Raji (cell line): Measurements from ENCODE around the gene MAP3K3.
A peak's percentile ranks its signal among the peaks of the same experiment; 100 is the strongest.

Source experiments
- POLR2A ChIP-seq: IDR thresholded peaks from 2 replicates; pipeline ENCODE4 v1.6.1; 2011; ENCODE audit warnings: low read depth, low read length, control low read depth; ENCODE audit not compliant: insufficient read depth

The MAP3K3 gene

GRCh38 chr17:63700528-63701455 is 78.6 kb downstream of the MAP3K3 start:
- TF ChIP-seq POLR2A = peak; percentile 25; the same call in 1 of the 2 replicates

GRCh38 chr17:63701456-63701820 is 79.2 kb downstream of the MAP3K3 start:
- TF ChIP-seq POLR2A = peak; percentile 9; the same call in 1 of the 2 replicates

- TF ChIP-seq POLR2A = peak; percentile 63
Measured at GRCh38 chr17:63701868-63702720, 79.9 kb downstream of the MAP3K3 start.

- TF ChIP-seq POLR2A = no peak
Measured at GRCh38 chr17:63702721-63703015, 80.5 kb downstream of the MAP3K3 start.

GRCh38 chr17:63703029-63703428 is 80.8 kb downstream of the MAP3K3 start:
- TF ChIP-seq POLR2A = no peak

GRCh38 chr17:63703556-63704258 is 81.5 kb downstream of the MAP3K3 start:
- TF ChIP-seq POLR2A = no peak

- no peak for TF ChIP-seq POLR2A
Measured at GRCh38 chr17:63704259-63704576, 82.0 kb downstream of the MAP3K3 start.

GRCh38 chr17:63704836-63705235 is 82.6 kb downstream of the MAP3K3 start:
- TF ChIP-seq POLR2A = no peak

- 0 out of 2 replicates have a peak, but pooled peaks have one; percentile 33 for TF ChIP-seq POLR2A
Measured at GRCh38 chr17:63705657-63706056, 83.4 kb downstream of the MAP3K3 start.

GRCh38 chr17:63706336-63707082 is 84.3 kb downstream of the MAP3K3 start:
- TF ChIP-seq POLR2A = 0 out of 2 replicates have a peak, but pooled peaks have one; percentile 24

- TF ChIP-seq POLR2A = 0 out of 2 replicates have a peak, but pooled peaks have one; percentile 9
Measured at GRCh38 chr17:63707151-63707550, 84.9 kb downstream of the MAP3K3 start.

- no peak for TF ChIP-seq POLR2A
Measured at GRCh38 chr17:63709110-63709509, 86.9 kb downstream of the MAP3K3 start.

- no peak for TF ChIP-seq POLR2A
Measured at GRCh38 chr17:63714550-63715277, 92.5 kb downstream of the MAP3K3 start.

- no peak for TF ChIP-seq POLR2A
Measured at GRCh38 chr17:63716426-63716825, 94.2 kb downstream of the MAP3K3 start.

GRCh38 chr17:63718988-63719387 is 96.8 kb downstream of the MAP3K3 start:
- TF ChIP-seq POLR2A = no peak

- TF ChIP-seq POLR2A = no peak
Measured at GRCh38 chr17:63722403-63722802, 100.2 kb downstream of the MAP3K3 start.
